Panc1 (cell line): ENCODE results near the gene CYP4V2.

Experiments used
- CTCF ChIP-seq: fragments of 450-650 bp; IDR thresholded peaks from 2 replicates; pipeline ENCODE4 v1.5.1; 2017; ENCODE audit warnings: mild to moderate bottlenecking
- POLR2AphosphoS5 ChIP-seq: IDR thresholded peaks from 2 replicates; pipeline ENCODE4 v1.6.1; 2012; ENCODE audit warnings: mild to moderate bottlenecking, low read depth, low read length, moderate library complexity
- REST ChIP-seq, 2 experiments: IDR thresholded peaks; 2 replicates each; pipeline ENCODE4 v1.6.1; 2011 to 2012; ENCODE audit warnings: low read depth in 2 of 2, control low read depth in 1 of 2, low read length in 1 of 2, mild to moderate bottlenecking in 1 of 2, moderate library complexity in 1 of 2; ENCODE audit not compliant: insufficient read depth in 1 of 2
- TCF7L2 ChIP-seq: IDR thresholded peaks from 2 replicates; pipeline ENCODE4 v1.6.1; 2011; ENCODE audit warnings: mild to moderate bottlenecking, low read depth, low read length, inconsistent platforms

DNA sequence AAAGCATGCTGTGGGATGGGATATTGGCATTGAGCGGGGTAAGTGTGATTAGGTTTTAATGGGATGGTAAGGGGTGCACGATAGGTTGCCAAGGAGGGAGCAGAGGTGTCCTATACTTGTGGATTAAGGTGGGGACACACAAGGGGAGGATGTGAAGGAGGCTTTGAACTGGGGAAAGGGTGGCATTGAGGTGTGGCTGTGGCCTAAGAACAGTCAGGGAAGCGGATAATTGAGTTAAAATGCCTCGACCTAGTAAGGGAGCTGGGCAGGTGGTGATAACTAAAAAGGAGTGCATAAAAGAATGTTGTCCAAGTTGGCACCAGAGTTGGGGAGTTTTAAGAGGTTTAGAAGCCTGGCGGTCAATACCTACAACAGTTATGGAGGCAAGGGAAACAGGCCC, 53.5 kb downstream of the CYP4V2 start:
- no peak for TF ChIP-seq CTCF
- TF ChIP-seq POLR2AphosphoS5: no peak
- TF ChIP-seq REST (IDR thresholded peaks at IDR 0.05; ENCODE audit: insufficient read depth in 1 of 2, low read depth in 2 of 2, low read length in 1 of 2): no peak
- no peak for TF ChIP-seq TCF7L2
